HG03159 (cell line): ENCODE data around the gene MAP3K19.

Experiments
- ATAC-seq: cut with Tn5 transposase; IDR thresholded peaks from one replicate; pipeline ENCODE4 v1.9.1; 2021; ENCODE audit warnings: mild to moderate bottlenecking, moderate library complexity; ENCODE audit not compliant: unreplicated experiment

MAP3K19 gene

GRCh38 chr2:134934641-134935040 is 112.6 kb downstream of the MAP3K19 start:
- ATAC-seq = no peak

- ATAC-seq = no peak
Measured at GRCh38 chr2:134934150-134934549, 113.1 kb downstream of the MAP3K19 start.

GRCh38 chr2:134933732-134934131 is 113.5 kb downstream of the MAP3K19 start:
- ATAC-seq = no peak

GRCh38 chr2:134932864-134933526 is 114.3 kb downstream of the MAP3K19 start:
- ATAC-seq = no peak

GRCh38 chr2:134927195-134927594 is 120.1 kb downstream of the MAP3K19 start:
- no peak for ATAC-seq

- no peak for ATAC-seq
Measured at GRCh38 chr2:134926231-134926931, 120.9 kb downstream of the MAP3K19 start.

GRCh38 chr2:134924912-134925311 is 122.3 kb downstream of the MAP3K19 start:
- no peak for ATAC-seq

- no peak for ATAC-seq
Measured at GRCh38 chr2:134919341-134920210, 127.7 kb downstream of the MAP3K19 start.

- ATAC-seq = peak; percentile 80
Measured at GRCh38 chr2:134918526-134919340, 128.5 kb downstream of the MAP3K19 start, which contains the start of gene CCNT2. CCNT2 (plus strand) TSS chr2:134918822; CDS start chr2:134918855, 33 bp downstream.

GRCh38 chr2:134917888-134918525 is 129.2 kb downstream of the MAP3K19 start:
- ATAC-seq = peak; percentile 77

- ATAC-seq = no peak
Measured at GRCh38 chr2:134917360-134917865, 129.8 kb downstream of the MAP3K19 start.
